Stimulated activated CD8-positive, alpha-beta memory T cell treated with anti-CD3 and anti-CD28 coated beads, Interleukin-15, amount 100 ng/mL, for 1 hour (primary cell): Measurements from ENCODE around the gene SPDYE2B.
"Not testable (repeated sequence)": the region's sequence is repeated elsewhere in the genome, so short reads cannot be mapped to it uniquely, and the experiment has no call there.

Source experiments
- DNase-seq: peaks from one replicate; pipeline ENCODE4 v3.0.0-alpha.2; 2020; ENCODE audit warnings: low read depth

SPDYE2B gene

GRCh38 chr7:102649924-102650323, at the start of gene SPDYE2B:
Gene SPDYE2B, plus strand, starts transcription at chr7:102650319. Its CDS starts 2,030 bp downstream, at chr7:102652349.
- not testable (repeated sequence) for DNase-seq

- not testable (repeated sequence) for DNase-seq
These were observed 47.8 kb upstream of the SPDYE2B start for GRCh38 chr7:102602317-102602716.

GRCh38 chr7:102604431-102605145, 45.5 kb upstream of the SPDYE2B start:
- not testable (repeated sequence) for DNase-seq

GRCh38 chr7:102606848-102607247, 43.3 kb upstream of the SPDYE2B start:
- DNase-seq: not testable (repeated sequence)

GRCh38 chr7:102609734-102610133, 40.4 kb upstream of the SPDYE2B start:
- not testable (repeated sequence) for DNase-seq

- DNase-seq: not testable (repeated sequence)
These were observed 39.7 kb upstream of the SPDYE2B start for GRCh38 chr7:102610441-102610840.

GRCh38 chr7:102611013-102611674, 39.0 kb upstream of the SPDYE2B start:
- not testable (repeated sequence) for DNase-seq

GRCh38 chr7:102611675-102612325, 38.3 kb upstream of the SPDYE2B start:
- not testable (repeated sequence) for DNase-seq

- not testable (repeated sequence) for DNase-seq
These were observed 36.4 kb upstream of the SPDYE2B start for GRCh38 chr7:102613575-102614345.

GRCh38 chr7:102614346-102614697, 35.8 kb upstream of the SPDYE2B start:
- not testable (repeated sequence) for DNase-seq

- not testable (repeated sequence) for DNase-seq
These were observed 35.2 kb upstream of the SPDYE2B start for GRCh38 chr7:102614873-102615272.

- DNase-seq: not testable (repeated sequence)
These were observed 34.2 kb upstream of the SPDYE2B start for GRCh38 chr7:102615930-102616329.

GRCh38 chr7:102616507-102617125, 33.5 kb upstream of the SPDYE2B start, which contains the start of gene RASA4:
Gene RASA4, minus strand, starts transcription at chr7:102616756. Its CDS starts 67 bp downstream, at chr7:102616689.
- peak; percentile 11 for DNase-seq

- not testable (repeated sequence) for DNase-seq
These were observed 32.0 kb upstream of the SPDYE2B start for GRCh38 chr7:102618122-102618521.

- not testable (repeated sequence) for DNase-seq
These were observed 22.7 kb upstream of the SPDYE2B start for GRCh38 chr7:102627271-102627904.

GRCh38 chr7:102630622-102631021, 19.5 kb upstream of the SPDYE2B start:
- DNase-seq: not testable (repeated sequence)

- DNase-seq: not testable (repeated sequence)
These were observed 15.8 kb upstream of the SPDYE2B start for GRCh38 chr7:102634299-102634698.

- not testable (repeated sequence) for DNase-seq
These were observed 14.8 kb upstream of the SPDYE2B start for GRCh38 chr7:102635354-102635753.

GRCh38 chr7:102636956-102637355, 13.2 kb upstream of the SPDYE2B start:
- DNase-seq: not testable (repeated sequence)

GRCh38 chr7:102638848-102639247, 11.3 kb upstream of the SPDYE2B start:
- DNase-seq: not testable (repeated sequence)

GRCh38 chr7:102642691-102643090, 7.4 kb upstream of the SPDYE2B start, which contains the start of gene UPK3BL1:
Gene UPK3BL1, minus strand, starts transcription at chr7:102642791. Its CDS starts 50 bp downstream, at chr7:102642741.
- DNase-seq: not testable (repeated sequence)
